GM21423 (cell line): ENCODE data around the gene TMEM183A.

Experiments used
- ATAC-seq: cut with Tn5 transposase; IDR thresholded peaks from one replicate; pipeline ENCODE4 v1.9.1; 2021; ENCODE audit warnings: mild to moderate bottlenecking, moderate library complexity; ENCODE audit not compliant: unreplicated experiment

The TMEM183A gene

GRCh38 chr1:203028784-203029553 lies 21.8 kb downstream of the TMEM183A start:
- no peak for ATAC-seq

GRCh38 chr1:203031467-203031866 lies 24.3 kb downstream of the TMEM183A start:
- ATAC-seq, result no peak

DNA sequence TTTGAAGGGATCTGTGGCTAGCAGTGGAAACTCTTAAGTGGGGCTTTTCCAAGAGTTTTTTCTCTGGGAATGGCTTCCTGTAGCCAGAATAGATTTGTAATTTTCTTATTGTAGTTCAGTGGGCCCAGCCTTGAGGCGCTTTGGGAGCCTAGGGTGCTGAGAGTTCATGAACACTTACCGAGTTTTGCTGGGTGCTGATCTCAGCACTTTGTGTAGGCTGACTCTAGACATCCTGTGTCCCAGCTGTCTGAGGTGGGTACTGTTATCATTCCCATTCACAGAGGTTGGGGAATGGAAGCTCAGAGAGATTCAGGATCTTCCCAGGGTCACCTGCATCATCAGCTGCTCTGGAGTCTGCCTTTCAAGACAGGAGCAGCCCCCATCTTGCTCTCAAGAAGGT lies 26.1 kb downstream of the TMEM183A start:
- no peak for ATAC-seq

DNA sequence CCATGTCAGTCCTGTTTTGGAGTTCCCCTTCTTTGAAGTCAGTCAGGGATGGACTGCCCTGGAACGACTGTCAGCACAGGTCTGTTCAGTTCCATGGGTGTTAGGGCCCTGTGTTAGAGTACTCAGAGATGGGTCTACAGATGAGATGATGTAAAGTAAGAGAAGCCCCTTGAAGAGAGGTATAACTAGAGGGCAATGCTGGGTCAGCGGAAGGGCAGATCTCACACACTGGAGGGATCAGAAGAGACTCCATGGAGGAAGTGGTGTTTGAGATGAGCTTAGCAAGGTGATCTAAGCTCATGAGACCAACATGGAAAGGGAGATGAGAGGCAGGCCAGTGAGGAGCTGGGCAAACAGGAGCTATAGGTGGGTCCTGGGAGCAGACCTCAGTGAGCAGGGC lies 26.7 kb downstream of the TMEM183A start:
- no peak for ATAC-seq

- no peak for ATAC-seq
These were observed 27.4 kb downstream of the TMEM183A start for GRCh38 chr1:203034422-203035110.

DNA sequence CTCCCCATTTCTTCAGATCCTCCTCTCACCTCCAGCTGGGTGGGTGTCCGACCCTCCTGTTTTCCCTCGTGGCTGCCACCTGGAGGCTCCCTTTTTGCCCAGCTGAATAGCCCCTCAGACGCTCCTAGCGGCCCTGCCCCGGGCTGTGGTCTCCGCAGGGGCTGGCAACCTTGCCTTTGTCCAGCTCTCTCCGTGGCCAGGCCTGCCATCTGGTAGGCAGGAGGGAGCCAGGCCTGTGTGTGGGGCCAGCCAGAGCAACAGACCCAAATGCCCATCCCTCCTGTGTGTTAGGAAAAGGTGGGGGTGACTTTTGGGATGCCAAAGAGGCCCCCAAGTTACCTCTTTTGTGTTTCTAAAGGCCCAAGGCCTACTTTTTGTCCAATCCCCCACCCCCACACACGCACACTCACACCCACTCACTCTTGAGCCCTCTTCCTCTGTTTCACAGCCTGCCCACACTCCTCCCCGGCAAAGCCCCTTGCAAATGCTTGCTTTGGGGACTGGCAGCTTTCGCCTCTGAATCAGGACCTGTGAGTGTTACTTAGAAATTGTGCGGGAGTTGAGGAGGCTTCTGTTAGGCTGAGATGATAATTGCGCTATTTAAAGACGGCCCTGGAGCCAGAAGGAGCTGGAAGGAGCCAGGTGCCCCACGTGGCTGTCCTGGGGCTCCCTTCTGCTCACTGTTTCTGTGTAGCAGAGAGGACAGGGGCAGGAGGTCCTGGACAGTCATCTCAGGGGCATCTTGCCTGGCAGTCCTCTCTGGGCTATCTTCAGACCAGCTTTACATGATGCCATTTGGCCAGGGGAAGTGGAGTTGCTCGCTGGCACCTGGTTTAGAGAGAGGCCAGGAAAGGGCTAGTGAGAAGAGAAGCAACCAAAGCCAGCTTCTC lies 28.2 kb downstream of the TMEM183A start:
- no peak for ATAC-seq

GRCh38 chr1:203036135-203036534 lies 29.0 kb downstream of the TMEM183A start:
- no peak for ATAC-seq

DNA sequence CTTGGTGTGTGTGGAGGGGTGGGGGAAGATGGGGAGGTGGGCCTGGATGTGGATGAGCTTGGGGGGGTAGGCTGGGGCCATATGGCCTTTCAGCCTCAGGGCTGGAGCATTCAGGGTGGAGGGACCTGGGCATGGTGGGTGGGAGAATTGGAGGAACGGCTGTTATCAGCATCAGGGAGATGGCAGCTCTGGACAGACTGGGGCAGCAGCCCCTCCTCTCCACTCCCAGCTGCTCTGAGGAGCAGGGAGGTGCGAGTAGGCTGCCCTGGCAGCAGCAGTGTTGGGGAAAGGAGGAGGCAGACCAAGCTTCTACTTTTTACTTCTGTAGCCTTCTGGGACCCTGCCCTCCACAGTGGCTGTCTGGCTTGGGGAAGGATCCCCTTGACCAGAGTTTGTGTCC lies 29.4 kb downstream of the TMEM183A start:
- no peak for ATAC-seq

- ATAC-seq, result no peak
These were observed 30.5 kb downstream of the TMEM183A start for GRCh38 chr1:203037509-203038190.

- no peak for ATAC-seq
These were observed 31.1 kb downstream of the TMEM183A start for GRCh38 chr1:203038217-203038741.

GRCh38 chr1:203038891-203039608 lies 31.9 kb downstream of the TMEM183A start:
- no peak for ATAC-seq

DNA sequence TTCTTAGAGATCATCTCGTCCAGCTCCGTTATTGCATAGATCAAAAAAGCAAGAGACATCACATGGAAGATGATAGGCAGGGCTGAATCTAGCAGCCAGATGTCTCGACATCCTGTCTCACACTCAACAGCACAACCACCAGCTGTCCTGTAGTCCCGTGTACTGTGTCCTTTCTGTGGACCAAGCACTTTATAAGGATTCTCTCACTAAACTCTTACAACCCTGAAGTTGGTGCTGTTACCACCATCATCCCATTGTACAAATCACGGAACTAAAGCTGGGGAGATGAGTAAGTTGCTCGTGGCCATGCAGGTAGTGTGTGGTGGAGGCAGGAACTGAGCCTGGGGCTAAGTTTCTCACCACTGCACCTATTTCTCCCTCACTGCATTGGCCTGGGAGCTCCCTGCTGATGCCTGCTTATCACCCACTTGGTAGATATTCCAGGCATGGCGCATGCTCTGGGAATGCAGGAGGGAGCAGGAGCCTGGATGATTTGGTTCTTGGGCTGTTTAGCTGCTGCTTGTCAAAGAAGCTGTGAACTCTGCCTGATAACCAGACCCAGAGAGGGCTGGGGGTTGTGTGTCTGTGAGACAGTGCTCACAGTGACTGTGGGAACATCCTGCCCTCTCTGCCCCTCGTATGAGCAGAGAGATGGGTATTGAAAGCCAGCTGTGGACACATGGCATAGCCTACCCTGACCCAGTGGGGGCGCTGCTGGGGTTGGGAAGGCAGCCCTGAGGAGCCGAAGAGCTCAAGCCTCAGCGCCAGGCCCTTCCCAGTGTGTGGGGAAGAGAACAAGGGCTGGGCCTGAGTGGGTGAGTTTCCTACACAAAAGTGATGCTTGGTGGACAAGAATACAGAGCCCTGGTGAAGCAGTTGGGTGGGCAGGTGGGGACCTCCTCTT lies 32.7 kb downstream of the TMEM183A start:
- no peak for ATAC-seq

DNA sequence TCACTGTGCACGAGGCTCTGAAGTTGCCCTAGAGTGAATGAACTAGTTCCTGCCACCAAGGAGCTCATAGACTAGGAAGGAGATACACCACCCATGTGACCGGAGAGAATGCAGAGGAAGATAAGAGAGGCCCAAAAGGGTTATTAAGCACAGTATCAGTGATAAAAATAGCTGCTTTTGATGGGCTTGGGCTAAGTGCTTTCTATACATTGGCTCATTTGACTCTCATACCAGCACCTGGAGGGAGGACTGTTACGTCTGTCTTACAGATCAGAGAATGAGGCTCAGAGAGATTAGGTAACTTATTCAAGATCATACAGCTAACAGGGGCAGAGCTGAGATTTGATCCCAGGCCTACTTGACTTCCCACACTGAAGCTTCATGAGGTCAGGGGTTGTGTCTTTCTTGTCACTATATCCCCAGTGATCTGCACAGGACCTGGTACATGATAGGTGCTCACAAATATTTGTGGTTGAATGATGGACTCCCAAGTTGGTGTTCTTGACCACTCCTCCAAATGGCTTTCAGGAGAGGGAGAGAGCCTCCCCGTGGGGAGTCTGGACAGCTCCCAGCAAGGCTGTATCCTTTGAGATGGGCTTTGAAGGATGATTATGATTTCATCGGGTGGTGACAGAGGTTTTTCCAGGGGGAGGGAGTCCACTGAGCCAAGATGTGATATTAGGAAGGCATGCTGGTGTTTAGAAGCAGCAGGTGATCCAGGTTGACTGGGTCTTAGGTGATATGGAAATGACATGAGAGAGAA lies 33.5 kb downstream of the TMEM183A start:
- no peak for ATAC-seq

GRCh38 chr1:203041351-203041932 lies 34.3 kb downstream of the TMEM183A start:
- no peak for ATAC-seq

GRCh38 chr1:203043830-203044545 lies 36.8 kb downstream of the TMEM183A start:
- no peak for ATAC-seq

- ATAC-seq, result no peak
These were observed 37.5 kb downstream of the TMEM183A start for GRCh38 chr1:203044546-203045250.

GRCh38 chr1:203045336-203045735 lies 38.2 kb downstream of the TMEM183A start:
- no peak for ATAC-seq
